K562 (cell line): Measurements from ENCODE around the gene PCDH1. TPM values are rescaled to one million over a fixed set of nuclear protein-coding genes. Genes with fewer than 3 reads are reported as not detected.

Source experiments
- ADNP ChIP-seq: fragments of 200-800 bp; sonication (Bioruptor generic); IDR thresholded peaks from 2 replicates; pipeline ENCODE4 v1.6.1; 2016; ENCODE audit warnings: missing genetic modification characterization, missing compliant biosample characterization
- CTBP1 ChIP-seq: fragments of 450-650 bp; IDR thresholded peaks from 2 replicates; pipeline ENCODE4 v1.6.1; 2016; ENCODE audit warnings: borderline replicate concordance
- GATAD2B ChIP-seq: fragments of 450-650 bp; IDR thresholded peaks from 2 replicates; pipeline ENCODE4 v1.6.1; 2017; ENCODE audit warnings: mild to moderate bottlenecking, borderline replicate concordance
- HBP1 ChIP-seq: fragments of 450-650 bp; formaldehyde crosslinking; IDR thresholded peaks from 2 replicates; pipeline ENCODE4 v1.4.0; 2022; ENCODE audit warnings: missing genetic modification characterization
- HDAC8 ChIP-seq: fragments of 450-650 bp; IDR thresholded peaks from 2 replicates; pipeline ENCODE4 v1.6.1; 2016; ENCODE audit warnings: mild to moderate bottlenecking, missing genetic modification characterization, moderate library complexity, missing compliant biosample characterization
- HEY1 ChIP-seq: fragments of 250-450 bp; sonication (Bioruptor Pico); IDR thresholded peaks from 2 replicates; pipeline ENCODE4 v1.5.0; 2020; ENCODE audit warnings: mild to moderate bottlenecking, moderate library complexity, borderline replicate concordance
- MTA1 ChIP-seq: fragments of 450-650 bp; IDR thresholded peaks from 2 replicates; pipeline ENCODE4 v1.6.1; 2017; ENCODE audit warnings: borderline replicate concordance
- MTA2 ChIP-seq: fragments of 450-650 bp; IDR thresholded peaks from 2 replicates; pipeline ENCODE4 v1.6.1; 2016; ENCODE audit warnings: low read depth
- MXI1 ChIP-seq: IDR thresholded peaks from 2 replicates; pipeline ENCODE4 v1.6.1; 2011; ENCODE audit warnings: low read depth, mild to moderate bottlenecking, improper control_type of control experiment, low read length
- PKNOX1 ChIP-seq: fragments of 450-650 bp; IDR thresholded peaks from 2 replicates; pipeline ENCODE4 v1.6.1; 2016
- RNF2 ChIP-seq: sonication (generic); IDR thresholded peaks from 2 replicates; pipeline ENCODE4 v1.6.1; 2016
- SIN3A ChIP-seq, 2 experiments: fragments of 150-350 bp in 1 of 2; IDR thresholded peaks; 2 replicates each; pipeline ENCODE4 v1.6.1; 2011 to 2016; ENCODE audit warnings: borderline replicate concordance in 2 of 2, low read depth in 2 of 2, low read length in 2 of 2, mild to moderate bottlenecking in 2 of 2, moderate library complexity in 2 of 2; ENCODE audit not compliant: control insufficient read depth in 1 of 2
- YBX1 ChIP-seq: fragments of 450-650 bp; IDR thresholded peaks from 2 replicates; pipeline ENCODE4 v1.7.1; 2016; ENCODE audit warnings: mild to moderate bottlenecking
- ZNF589 ChIP-seq: fragments of 200-800 bp; sonication (Bioruptor generic); IDR thresholded peaks from 2 replicates; pipeline ENCODE4 v1.6.1; 2016; ENCODE audit warnings: low read depth, missing genetic modification characterization, missing compliant biosample characterization
- polyA plus RNA-seq, 8 experiments: library from polyadenylated mRNA; depleted of rRNA in 4 of 8; stranded (reverse) in 5 of 8; unstranded in 3 of 8; fragments of >200 nt; fragmentation: Nextera tagmentation in 2 of 8; fragmentation: Illumina TruSeq in 1 of 8; extraction: Ambion mirVana in 2 of 8; extraction: Trizol in 1 of 8; gene quantifications; 2 replicates each; pipeline versions ENCODE4 v1.2.1 to v1.2.3, GENCODE V29; 2011 to 2014; ENCODE audit warnings: inconsistent platforms in 1 of 8, missing spikeins in 1 of 8
- total RNA-seq, 7 experiments: library from RNA; depleted of rRNA in 6 of 7; stranded (reverse); fragments of >200 nt in 6 of 7; fragmentation: Illumina TruSeq in 2 of 7; extraction: Trizol in 2 of 7; gene quantifications; 2 replicates each; pipeline versions ENCODE4 v1.2.1 to v1.2.3, GENCODE V29; 2011 to 2021; ENCODE audit warnings: low replicate concordance in 1 of 7
- TF ChIP-seq, protein P1 (sequence below): fragments of 450-650 bp; IDR thresholded peaks from 2 replicates; pipeline ENCODE4 v1.6.1; 2016; ENCODE audit warnings: missing biosample characterization, missing genetic modification characterization
- TF ChIP-seq, protein P2 (sequence below): fragments of 250-450 bp; sonication (Bioruptor Pico); IDR thresholded peaks from 2 replicates; pipeline ENCODE4 v1.8.0; 2022; ENCODE audit warnings: inconsistent platforms
- TF ChIP-seq, protein P3 (sequence below): fragments of 250-450 bp; sonication (Bioruptor Pico); IDR thresholded peaks from 2 replicates; pipeline ENCODE4 v1.5.0; 2021; ENCODE audit warnings: mild to moderate bottlenecking, moderate library complexity
- TF ChIP-seq, protein P4 (sequence below): fragments of 200-800 bp; sonication (Bioruptor generic); IDR thresholded peaks from 2 replicates; pipeline ENCODE4 v1.6.1; 2017; ENCODE audit warnings: missing genetic modification characterization, missing compliant biosample characterization

PCDH1 gene
- total and polyA plus RNA-seq, 9 of the 15 experiments (the other 6 are each of a cell fraction or from before 2014, with no cell fraction given): 0.11 to 3.6 (median 1.9) TPM; not detected in 1

GRCh38 chr5:141878711-141879425, 658 bp upstream of the PCDH1 start (continued):
- TF ChIP-seq ADNP (no peak), HDAC8 (no peak), PKNOX1 (no peak), ZNF589 (no peak), SIN3A (IDR thresholded peaks at IDR 0.05; ENCODE audit: borderline replicate concordance in 2 of 2, control insufficient read depth in 1 of 2, low read depth in 2 of 2, low read length in 2 of 2) (no peak), YBX1 (no peak), HBP1 (CRISPR knock-in tag) (0 out of 2 replicates have a peak, but pooled peaks have one; percentile 41), HEY1 (no peak), MTA2 (no peak), MXI1 (no peak), CTBP1 (peak; percentile 85), RNF2 (no peak), GATAD2B (no peak), MTA1 (no peak)
- TF ChIP-seq, protein P1, sequence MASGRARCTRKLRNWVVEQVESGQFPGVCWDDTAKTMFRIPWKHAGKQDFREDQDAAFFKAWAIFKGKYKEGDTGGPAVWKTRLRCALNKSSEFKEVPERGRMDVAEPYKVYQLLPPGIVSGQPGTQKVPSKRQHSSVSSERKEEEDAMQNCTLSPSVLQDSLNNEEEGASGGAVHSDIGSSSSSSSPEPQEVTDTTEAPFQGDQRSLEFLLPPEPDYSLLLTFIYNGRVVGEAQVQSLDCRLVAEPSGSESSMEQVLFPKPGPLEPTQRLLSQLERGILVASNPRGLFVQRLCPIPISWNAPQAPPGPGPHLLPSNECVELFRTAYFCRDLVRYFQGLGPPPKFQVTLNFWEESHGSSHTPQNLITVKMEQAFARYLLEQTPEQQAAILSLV (tag): no peak
- TF ChIP-seq, protein P2, sequence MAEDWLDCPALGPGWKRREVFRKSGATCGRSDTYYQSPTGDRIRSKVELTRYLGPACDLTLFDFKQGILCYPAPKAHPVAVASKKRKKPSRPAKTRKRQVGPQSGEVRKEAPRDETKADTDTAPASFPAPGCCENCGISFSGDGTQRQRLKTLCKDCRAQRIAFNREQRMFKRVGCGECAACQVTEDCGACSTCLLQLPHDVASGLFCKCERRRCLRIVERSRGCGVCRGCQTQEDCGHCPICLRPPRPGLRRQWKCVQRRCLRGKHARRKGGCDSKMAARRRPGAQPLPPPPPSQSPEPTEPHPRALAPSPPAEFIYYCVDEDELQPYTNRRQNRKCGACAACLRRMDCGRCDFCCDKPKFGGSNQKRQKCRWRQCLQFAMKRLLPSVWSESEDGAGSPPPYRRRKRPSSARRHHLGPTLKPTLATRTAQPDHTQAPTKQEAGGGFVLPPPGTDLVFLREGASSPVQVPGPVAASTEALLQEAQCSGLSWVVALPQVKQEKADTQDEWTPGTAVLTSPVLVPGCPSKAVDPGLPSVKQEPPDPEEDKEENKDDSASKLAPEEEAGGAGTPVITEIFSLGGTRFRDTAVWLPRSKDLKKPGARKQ (CRISPR knock-in tag): no peak
- TF ChIP-seq, protein P3, sequence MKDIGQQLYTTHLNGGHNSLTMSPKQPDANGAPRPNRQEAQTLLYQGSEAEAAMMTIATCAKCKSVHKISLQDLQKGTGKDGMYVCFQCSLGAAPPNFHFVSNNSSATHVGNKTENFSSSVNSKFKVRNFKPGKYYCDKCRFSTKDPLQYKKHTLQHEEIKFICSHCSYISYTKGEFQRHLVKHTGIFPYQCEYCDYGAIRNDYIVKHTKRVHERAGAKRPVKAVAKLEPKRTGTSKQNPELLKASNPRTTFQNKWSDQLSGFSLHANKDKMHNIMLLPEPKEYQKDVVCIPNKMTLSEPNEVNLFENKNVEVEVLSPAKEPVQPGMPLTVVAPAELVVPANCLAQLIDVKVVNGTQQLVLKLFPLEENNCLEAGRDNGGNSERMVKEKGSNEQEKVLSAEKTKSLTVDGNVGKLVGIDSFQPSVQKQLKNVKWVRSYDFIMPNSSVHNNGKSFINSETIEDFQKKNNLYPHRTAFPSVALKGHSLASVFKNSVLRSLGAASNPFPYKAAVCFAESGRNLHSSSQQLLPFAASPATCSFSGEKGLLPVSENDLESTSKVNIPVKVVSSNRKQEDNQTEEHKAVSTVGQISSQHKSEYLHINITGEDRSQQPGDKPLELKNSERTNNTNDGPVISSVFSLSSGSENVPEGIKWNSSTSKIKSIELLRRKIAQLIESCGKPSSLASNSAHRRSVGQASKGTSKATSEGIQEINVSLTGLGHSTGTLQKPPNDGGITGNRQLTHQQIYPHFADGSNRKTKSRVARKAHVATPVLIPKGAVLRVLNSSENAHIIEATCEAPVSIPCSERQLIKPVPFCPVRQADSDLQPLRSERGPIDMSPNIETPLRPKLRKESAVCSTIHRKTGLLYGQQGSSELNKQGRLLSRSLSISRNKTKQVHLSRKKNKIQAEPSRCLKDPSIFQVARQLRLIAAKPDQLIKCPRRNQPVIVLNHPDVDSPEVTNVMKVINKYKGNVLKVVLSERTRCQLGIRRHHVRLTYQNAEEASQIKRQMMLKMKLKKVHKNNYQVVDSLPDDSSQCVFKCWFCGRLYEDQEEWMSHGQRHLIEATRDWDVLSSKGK: no peak
- TF ChIP-seq, protein P4, sequence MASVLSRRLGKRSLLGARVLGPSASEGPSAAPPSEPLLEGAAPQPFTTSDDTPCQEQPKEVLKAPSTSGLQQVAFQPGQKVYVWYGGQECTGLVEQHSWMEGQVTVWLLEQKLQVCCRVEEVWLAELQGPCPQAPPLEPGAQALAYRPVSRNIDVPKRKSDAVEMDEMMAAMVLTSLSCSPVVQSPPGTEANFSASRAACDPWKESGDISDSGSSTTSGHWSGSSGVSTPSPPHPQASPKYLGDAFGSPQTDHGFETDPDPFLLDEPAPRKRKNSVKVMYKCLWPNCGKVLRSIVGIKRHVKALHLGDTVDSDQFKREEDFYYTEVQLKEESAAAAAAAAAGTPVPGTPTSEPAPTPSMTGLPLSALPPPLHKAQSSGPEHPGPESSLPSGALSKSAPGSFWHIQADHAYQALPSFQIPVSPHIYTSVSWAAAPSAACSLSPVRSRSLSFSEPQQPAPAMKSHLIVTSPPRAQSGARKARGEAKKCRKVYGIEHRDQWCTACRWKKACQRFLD (CRISPR knock-in tag): no peak
